ENCODE measurements around the gene AFAP1.

AFAP1 gene

GRCh38 chr4:7711307-7711963 lies 228.2 kb downstream of the AFAP1 start:
- no peak for TF ChIP-seq ZFX (IDR thresholded peaks at IDR 0.05; ENCODE audit: borderline replicate concordance)
- no peak for TF ChIP-seq CTCF (IDR thresholded peaks at IDR 0.05)
- no peak overlapping the region for H3K27ac ChIP-seq

GRCh38 chr4:7710576-7711306 lies 228.9 kb downstream of the AFAP1 start:
- no peak overlapping the region for H3K27ac ChIP-seq
- no peak for TF ChIP-seq ZFX (IDR thresholded peaks at IDR 0.05; ENCODE audit: borderline replicate concordance)
- no peak for TF ChIP-seq CTCF (IDR thresholded peaks at IDR 0.05)

- TF ChIP-seq CTCF (IDR thresholded peaks at IDR 0.05): no peak
- TF ChIP-seq ZFX (IDR thresholded peaks at IDR 0.05; ENCODE audit: borderline replicate concordance): no peak
- H3K27ac ChIP-seq: no peak overlapping the region
These were observed 229.5 kb downstream of the AFAP1 start for GRCh38 chr4:7710126-7710525.

GRCh38 chr4:7709431-7709830 lies 230.2 kb downstream of the AFAP1 start:
- H3K27ac ChIP-seq: no peak overlapping the region
- TF ChIP-seq ZFX (IDR thresholded peaks at IDR 0.05; ENCODE audit: borderline replicate concordance) (no peak), CTCF (IDR thresholded peaks at IDR 0.05) (no peak)

- H3K27ac ChIP-seq: no peak overlapping the region
- TF ChIP-seq CTCF (IDR thresholded peaks at IDR 0.05): no peak
- TF ChIP-seq ZFX (IDR thresholded peaks at IDR 0.05; ENCODE audit: borderline replicate concordance): no peak
These were observed 230.7 kb downstream of the AFAP1 start for GRCh38 chr4:7708981-7709380.
